ENCODE results near the gene TCF25. TPM values are rescaled to one million over a fixed set of nuclear protein-coding genes. Genes with fewer than 3 reads are reported as not detected.

The TCF25 gene
- total RNA-seq, 5 donors from 2014 or later (not counting 1 experiment from before 2014, with no cell fraction given) = 289 to 400 (median 322) TPM

DNA sequence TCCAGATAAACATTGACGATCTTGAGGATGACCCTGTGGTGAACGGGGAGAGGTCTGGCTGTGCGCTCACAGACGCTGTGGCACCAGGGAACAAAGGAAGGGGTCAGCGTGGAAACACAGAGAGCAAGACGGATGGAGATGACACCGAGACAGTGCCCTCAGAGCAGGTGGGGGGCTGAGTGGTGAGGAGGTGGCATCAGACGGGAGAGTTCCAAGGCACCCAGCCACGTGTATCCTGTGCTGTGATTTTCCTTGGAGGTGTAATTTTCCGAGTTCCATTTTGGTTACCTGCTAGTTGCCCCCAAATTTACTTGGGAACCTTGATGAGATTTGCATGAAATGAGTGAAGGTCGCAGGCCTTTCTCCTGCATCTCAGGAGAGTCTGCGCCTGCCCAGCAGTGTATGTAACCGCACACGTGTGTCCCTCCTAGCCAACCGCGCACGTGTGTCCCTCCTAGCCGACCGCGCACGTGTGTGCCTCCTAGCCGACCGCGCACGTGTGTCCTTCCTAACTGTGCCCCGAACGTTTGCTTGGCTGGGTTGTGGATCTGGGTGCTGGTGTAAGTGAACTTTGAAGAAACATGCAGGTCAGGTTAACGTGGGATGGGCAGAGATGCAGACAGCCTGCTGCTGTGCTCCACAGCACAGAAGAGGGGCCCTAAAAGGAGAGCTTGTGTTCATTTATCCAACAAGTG lies 10.1 kb downstream of the TCF25 start:
- CTCF ChIA-PET = no interaction called here
- POLR2A ChIA-PET = no interaction called here

DNA sequence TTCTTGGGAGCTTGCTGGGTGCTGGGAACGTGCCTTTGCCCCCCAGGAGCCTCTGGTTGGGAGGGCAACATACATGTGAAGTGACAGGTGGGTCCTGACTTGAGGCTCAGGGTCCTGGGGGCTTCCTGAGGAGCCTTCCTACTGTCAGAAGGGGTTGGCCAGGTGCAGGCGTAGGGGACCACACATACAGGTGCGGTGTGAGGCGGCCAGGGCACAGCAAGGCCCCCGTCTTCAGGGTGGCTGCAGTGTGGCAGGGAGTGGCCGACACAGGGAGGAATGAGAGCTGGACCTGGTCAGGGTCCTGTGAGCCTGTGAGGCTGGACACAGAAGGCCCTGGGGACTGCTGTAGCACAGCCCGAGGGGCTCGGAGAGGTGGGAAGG lies 10.6 kb downstream of the TCF25 start:
- DNase-seq = no peak
- H3K36me3 Mint-ChIP-seq = peaks cover 40% of the 10 kb centered on the region
- H3K36me3 ChIP-seq (ENCODE audit: control insufficient read depth in 2 of 2, extremely low read depth in 1 of 2, insufficient read depth in 1 of 2, low read length in 1 of 2) = peaks cover 41 to 74% of the 10 kb centered on the region in 2 donors
- H3K9me3 ChIP-seq = no peaks in the 10 kb centered on the region
- no peaks in the 10 kb centered on the region for H3K27me3 ChIP-seq (replicated peaks in 1 of 2; ENCODE audit: control insufficient read depth in 2 of 2, extremely low read depth in 1 of 2, insufficient read depth in 2 of 2, low read length in 1 of 2)
- H3K4me3 ChIP-seq (ENCODE audit: control insufficient read depth in 1 of 2, extremely low read depth in 1 of 2, low read length in 1 of 2) = no peak overlapping the region
- H3K4me3 Mint-ChIP-seq = no peak overlapping the region
- ChIA-PET POLR2A (no interaction called here), CTCF (no interaction called here)
- ATAC-seq (replicated peaks in 1 of 4) = no peak
- H3K9me3 Mint-ChIP-seq = no peaks in the 10 kb centered on the region
- H3K27me3 Mint-ChIP-seq = no peaks in the 10 kb centered on the region
- H3K4me1 Mint-ChIP-seq = peaks cover 10 to 13% (median 11%) of the 10 kb centered on the region in 3 donors
- H3K27ac ChIP-seq (ENCODE audit: low read length) = no peak overlapping the region
- 98% methylated on average over 7 of the region's 8 CpGs for WGBS (ENCODE audit: insufficient coverage)
- H3K27ac Mint-ChIP-seq = no peak overlapping the region
- no peaks in the 10 kb centered on the region for H3K4me1 ChIP-seq (ENCODE audit: control insufficient read depth in 1 of 2, extremely low read depth in 1 of 2, insufficient read depth in 2 of 2, low read length in 2 of 2)

More for the DNA sequence above, 10.1 kb downstream of the TCF25 start:
- Mint-ChIP-seq H3K36me3 (peaks cover 44% of the 10 kb centered on the region), H3K9me3 (no peaks in the 10 kb centered on the region), H3K4me1 (peaks cover 10 to 13% (median 11%) of the 10 kb centered on the region in 3 donors), H3K27me3 (no peaks in the 10 kb centered on the region), H3K4me3 (no peak overlapping the region), H3K27ac (no peak overlapping the region)
- no peaks in the 10 kb centered on the region for H3K4me1 ChIP-seq (ENCODE audit: control insufficient read depth in 1 of 2, extremely low read depth in 1 of 2, insufficient read depth in 2 of 2, low read length in 2 of 2)
- no peaks in the 10 kb centered on the region for H3K27me3 ChIP-seq (replicated peaks in 1 of 2; ENCODE audit: control insufficient read depth in 2 of 2, extremely low read depth in 1 of 2, insufficient read depth in 2 of 2, low read length in 1 of 2)
- WGBS (ENCODE audit: insufficient coverage) = 96% methylated on average over 25 of the region's 28 CpGs
- ATAC-seq (replicated peaks in 1 of 4) (no peak), DNase-seq (no peak)
- H3K4me3 ChIP-seq (ENCODE audit: control insufficient read depth in 1 of 2, extremely low read depth in 1 of 2, low read length in 1 of 2) = no peak overlapping the region
- H3K36me3 ChIP-seq (ENCODE audit: control insufficient read depth in 2 of 2, extremely low read depth in 1 of 2, insufficient read depth in 1 of 2, low read length in 1 of 2) = peaks cover 45 to 77% of the 10 kb centered on the region in 2 donors
- H3K27ac ChIP-seq (ENCODE audit: low read length) = no peak overlapping the region
- no peaks in the 10 kb centered on the region for H3K9me3 ChIP-seq

DNA sequence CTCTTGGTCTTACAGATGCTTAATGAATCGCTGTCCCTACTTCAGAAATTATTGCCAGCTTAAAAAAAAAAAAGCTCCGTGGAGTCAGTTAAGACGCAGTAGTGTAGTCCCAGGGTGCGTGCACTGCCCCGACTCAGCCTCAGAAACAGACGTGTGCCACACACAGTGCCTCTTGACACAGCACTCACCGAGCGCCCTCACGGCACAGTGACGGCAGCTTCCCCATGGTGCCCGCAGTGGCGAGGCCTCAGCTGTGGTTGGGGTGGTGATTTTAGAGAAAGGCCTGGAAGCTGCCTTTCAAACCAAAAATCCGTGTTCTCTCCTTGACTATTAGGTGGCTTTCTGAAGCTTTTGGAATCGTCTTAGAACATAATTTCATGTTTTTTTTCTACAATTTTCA lies 13.9 kb downstream of the TCF25 start:
- ATAC-seq (replicated peaks in 1 of 4) = no peak
- H3K36me3 ChIP-seq (ENCODE audit: control insufficient read depth in 2 of 2, extremely low read depth in 1 of 2, insufficient read depth in 1 of 2, low read length in 1 of 2) = peaks cover 36 to 72% of the 10 kb centered on the region in 2 donors
- H3K4me3 ChIP-seq (ENCODE audit: control insufficient read depth in 1 of 2, extremely low read depth in 1 of 2, low read length in 1 of 2) = no peak overlapping the region
- Mint-ChIP-seq H3K27me3 (no peaks in the 10 kb centered on the region), H3K4me1 (peaks cover 7 to 13% (median 12%) of the 10 kb centered on the region in 3 donors), H3K27ac (no peak overlapping the region), H3K36me3 (peaks cover 42% of the 10 kb centered on the region), H3K4me3 (no peak overlapping the region), H3K9me3 (no peaks in the 10 kb centered on the region)
- CTCF ChIA-PET = interaction anchor here in 1 of 2 donors (0.6 kb wide), 2 partner anchors 24 to 102 kb away, joined by 3 to 4 read pairs; no protein-coding TSS in a partner anchor
- H3K27me3 ChIP-seq (replicated peaks in 1 of 2; ENCODE audit: control insufficient read depth in 2 of 2, extremely low read depth in 1 of 2, insufficient read depth in 2 of 2, low read length in 1 of 2) = no peaks in the 10 kb centered on the region
- POLR2A ChIA-PET = interaction anchor here in 1 of 2 donors (0.7 kb wide), 1 partner anchor 1268 kb away, joined by 3 read pairs; no protein-coding TSS in a partner anchor
- peaks cover 0 to 9% of the 10 kb centered on the region in 2 experiments for H3K4me1 ChIP-seq (ENCODE audit: control insufficient read depth in 1 of 2, extremely low read depth in 1 of 2, insufficient read depth in 2 of 2, low read length in 2 of 2)
- 97% methylated on average over 10 of the region's 14 CpGs for WGBS (ENCODE audit: insufficient coverage)
- H3K27ac ChIP-seq (ENCODE audit: low read length) = no peak overlapping the region
- H3K9me3 ChIP-seq = no peaks in the 10 kb centered on the region
- no peak for DNase-seq

DNA sequence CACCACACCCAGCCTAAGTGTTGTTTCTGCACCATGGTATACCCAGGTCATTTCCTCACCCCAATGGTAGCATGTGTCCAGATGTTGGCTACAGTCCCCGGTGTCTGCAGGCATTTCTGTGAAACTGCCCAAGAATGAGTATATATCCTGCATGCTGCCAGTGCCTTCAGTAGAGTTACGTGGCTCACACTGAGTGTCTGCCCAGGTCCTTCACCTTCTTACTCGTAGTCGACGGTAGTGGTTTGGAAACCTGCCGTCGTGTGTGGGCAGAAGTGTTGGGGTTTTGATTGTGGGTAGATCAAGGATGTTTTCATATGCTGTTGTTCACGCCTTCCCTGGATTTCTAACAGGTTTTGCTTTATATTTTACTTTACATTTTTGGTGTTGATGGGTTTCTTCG lies 16.8 kb downstream of the TCF25 start:
- no peaks in the 10 kb centered on the region for H3K27me3 ChIP-seq (replicated peaks in 1 of 2; ENCODE audit: control insufficient read depth in 2 of 2, extremely low read depth in 1 of 2, insufficient read depth in 2 of 2, low read length in 1 of 2)

DNA sequence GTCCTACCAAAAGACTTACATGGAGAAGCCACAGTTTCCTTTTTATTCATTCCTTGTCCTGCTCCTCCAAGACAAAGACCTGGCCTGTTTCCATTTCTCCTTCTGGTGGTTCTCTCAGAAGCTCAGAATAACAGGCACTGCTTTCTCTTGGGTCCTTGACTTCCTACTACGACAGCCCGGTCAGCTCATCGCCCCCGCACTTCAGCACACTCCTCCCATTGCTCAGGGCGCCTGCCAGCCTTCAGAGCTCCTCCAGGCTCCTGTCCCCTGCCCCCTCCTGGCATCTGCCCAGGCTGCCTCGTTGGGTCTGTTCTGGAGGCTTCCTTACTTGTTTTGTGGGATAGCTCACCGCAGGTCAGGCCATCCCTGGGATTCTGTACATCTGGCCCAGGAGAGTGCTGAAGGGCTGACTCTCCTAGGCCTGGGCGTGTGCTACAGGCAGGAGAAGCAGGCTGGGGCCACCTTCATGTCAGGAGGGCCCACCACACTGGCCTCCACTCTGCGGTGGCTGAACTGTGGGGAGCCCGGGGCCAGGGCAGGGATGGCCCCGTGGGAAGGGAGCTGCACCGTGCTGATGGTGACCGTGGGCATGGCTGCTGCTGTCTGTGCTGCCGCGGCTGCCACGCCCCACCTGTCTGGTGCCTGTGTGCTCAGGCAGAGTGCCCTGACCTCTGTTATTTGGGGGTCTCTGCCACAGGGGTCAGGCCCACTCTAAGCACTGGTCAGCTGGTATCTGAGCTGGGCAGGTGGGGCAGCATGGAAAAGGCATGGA lies 17.7 kb downstream of the TCF25 start:
- POLR2A ChIA-PET = no interaction called here
- DNase-seq = no peak
- no peak overlapping the region for H3K27ac ChIP-seq (ENCODE audit: low read length)
- H3K4me3 ChIP-seq (ENCODE audit: control insufficient read depth in 1 of 2, extremely low read depth in 1 of 2, low read length in 1 of 2) = no peak overlapping the region
- CTCF ChIA-PET = no interaction called here
- Mint-ChIP-seq H3K4me1 (peaks cover 0 to 7% (median 6%) of the 10 kb centered on the region in 3 donors), H3K4me3 (no peak overlapping the region), H3K27ac (no peak overlapping the region), H3K27me3 (no peaks in the 10 kb centered on the region), H3K9me3 (no peaks in the 10 kb centered on the region), H3K36me3 (peaks cover 24% of the 10 kb centered on the region)
- peaks cover 0 to 9% of the 10 kb centered on the region in 2 experiments for H3K4me1 ChIP-seq (ENCODE audit: control insufficient read depth in 1 of 2, extremely low read depth in 1 of 2, insufficient read depth in 2 of 2, low read length in 2 of 2)
- WGBS (ENCODE audit: insufficient coverage) = over 99% methylated on average over 15 of the region's 16 CpGs
- H3K9me3 ChIP-seq = no peaks in the 10 kb centered on the region
- no peaks in the 10 kb centered on the region for H3K27me3 ChIP-seq (replicated peaks in 1 of 2; ENCODE audit: control insufficient read depth in 2 of 2, extremely low read depth in 1 of 2, insufficient read depth in 2 of 2, low read length in 1 of 2)
- H3K36me3 ChIP-seq (ENCODE audit: control insufficient read depth in 2 of 2, extremely low read depth in 1 of 2, insufficient read depth in 1 of 2, low read length in 1 of 2) = peaks cover 22 to 74% of the 10 kb centered on the region in 2 donors
- ATAC-seq (replicated peaks in 1 of 4) = no peak

More for the DNA sequence above, 16.8 kb downstream of the TCF25 start:
- 19% methylated on average over 2 of the region's 9 CpGs for WGBS (ENCODE audit: insufficient coverage)
- ChIA-PET POLR2A (no interaction called here), CTCF (no interaction called here)
- Mint-ChIP-seq H3K9me3 (no peaks in the 10 kb centered on the region), H3K4me3 (no peak overlapping the region), H3K36me3 (peaks cover 24% of the 10 kb centered on the region), H3K27ac (peak overlapping the region in 1 of 2 donors; percentile 72), H3K27me3 (no peaks in the 10 kb centered on the region), H3K4me1 (peaks cover 3 to 7% (median 6%) of the 10 kb centered on the region in 3 donors)
- DNase-seq (no peak), ATAC-seq (replicated peaks in 1 of 4) (no peak)
- peaks cover 0 to 9% of the 10 kb centered on the region in 2 experiments for H3K4me1 ChIP-seq (ENCODE audit: control insufficient read depth in 1 of 2, extremely low read depth in 1 of 2, insufficient read depth in 2 of 2, low read length in 2 of 2)
- H3K27ac ChIP-seq (ENCODE audit: low read length) = no peak overlapping the region
- H3K9me3 ChIP-seq = no peaks in the 10 kb centered on the region
- H3K4me3 ChIP-seq (ENCODE audit: control insufficient read depth in 1 of 2, extremely low read depth in 1 of 2, low read length in 1 of 2) = no peak overlapping the region
- H3K36me3 ChIP-seq (ENCODE audit: control insufficient read depth in 2 of 2, extremely low read depth in 1 of 2, insufficient read depth in 1 of 2, low read length in 1 of 2) = peaks cover 23 to 74% of the 10 kb centered on the region in 2 donors

DNA sequence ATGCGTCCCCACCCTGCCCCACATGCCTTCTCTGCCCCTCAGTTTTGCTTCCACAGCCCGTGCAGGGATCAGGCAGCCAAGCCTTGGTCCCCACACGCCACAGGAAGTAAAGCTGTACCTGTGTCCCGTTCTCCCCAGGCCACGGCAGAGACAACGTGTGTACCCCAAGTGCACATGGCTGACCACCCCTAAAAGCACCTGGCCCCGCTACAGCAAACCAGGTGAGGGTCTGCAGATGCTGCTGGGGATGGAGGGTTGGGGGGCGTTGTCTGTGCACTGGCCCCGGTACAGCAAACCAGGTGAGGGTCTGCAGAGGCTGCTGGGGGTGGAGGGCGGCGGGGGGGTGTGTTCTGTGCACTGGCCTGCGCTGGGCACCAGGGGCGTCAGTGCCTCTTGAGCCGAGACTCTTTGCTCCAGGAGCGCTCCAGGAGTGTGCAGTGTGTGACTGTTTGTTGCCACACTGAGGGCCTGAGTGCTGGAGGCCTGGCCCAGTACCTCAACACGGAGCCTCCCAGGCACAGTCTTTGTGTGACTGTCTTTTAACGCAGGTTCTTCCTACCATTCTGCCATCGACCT lies 18.8 kb downstream of the TCF25 start:
- Histone ChIP-seq H3K27ac (ENCODE audit: low read length) (no peak overlapping the region), H3K4me3 (ENCODE audit: control insufficient read depth in 1 of 2, extremely low read depth in 1 of 2, low read length in 1 of 2) (no peak overlapping the region), H3K27me3 (replicated peaks in 1 of 2; ENCODE audit: control insufficient read depth in 2 of 2, extremely low read depth in 1 of 2, insufficient read depth in 2 of 2, low read length in 1 of 2) (no peaks in the 10 kb centered on the region), H3K9me3 (no peaks in the 10 kb centered on the region), H3K4me1 (ENCODE audit: control insufficient read depth in 1 of 2, extremely low read depth in 1 of 2, insufficient read depth in 2 of 2, low read length in 2 of 2) (peaks cover 0 to 9% of the 10 kb centered on the region in 2 experiments), H3K36me3 (ENCODE audit: control insufficient read depth in 2 of 2, extremely low read depth in 1 of 2, insufficient read depth in 1 of 2, low read length in 1 of 2) (peaks cover 25 to 75% of the 10 kb centered on the region in 2 donors)
- no peak for ATAC-seq (replicated peaks in 1 of 4)
- Mint-ChIP-seq H3K27me3 (no peaks in the 10 kb centered on the region), H3K9me3 (no peaks in the 10 kb centered on the region), H3K36me3 (peaks cover 25% of the 10 kb centered on the region), H3K27ac (no peak overlapping the region), H3K4me3 (no peak overlapping the region), H3K4me1 (peaks cover 0 to 7% (median 6%) of the 10 kb centered on the region in 3 donors)
- POLR2A ChIA-PET = no interaction called here
- 92% methylated on average over 9 of the region's 18 CpGs for WGBS (ENCODE audit: insufficient coverage)
- DNase-seq = no peak
- CTCF ChIA-PET = no interaction called here

Data from T-cell (primary cell).